SJSA1 (cell line): ENCODE measurements around the gene GGT5. TPM values are rescaled to one million over a fixed set of nuclear protein-coding genes. Genes with fewer than 3 reads are reported as not detected.

Experiments used
- DNase-seq, 2 experiments: peaks; one replicate each; pipeline ENCODE4 v3.0.0-alpha.2; 2015 to 2020; ENCODE audit warnings: low spot score in 2 of 2, low read depth in 1 of 2
- H3K27ac ChIP-seq: fragments of 250-450 bp; sonication (Bioruptor Pico); 2 replicates; pipeline ENCODE4 v1.5.1; 2020; ENCODE audit warnings: mild to moderate bottlenecking, moderate library complexity
- H3K27me3 ChIP-seq: fragments of 250-450 bp; sonication (Bioruptor Pico); replicated peaks from 2 replicates; pipeline ENCODE4 v1.5.1; 2020; ENCODE audit warnings: mild to moderate bottlenecking, moderate library complexity
- H3K36me3 ChIP-seq: fragments of 250-450 bp; sonication (Bioruptor Pico); 2 replicates; pipeline ENCODE4 v1.5.1; 2020; ENCODE audit warnings: mild to moderate bottlenecking
- H3K4me1 ChIP-seq: fragments of 250-450 bp; sonication (Bioruptor Pico); replicated peaks from 2 replicates; pipeline ENCODE4 v1.6.1; 2021; ENCODE audit warnings: mild to moderate bottlenecking
- H3K4me3 ChIP-seq: fragments of 250-450 bp; sonication (Bioruptor Pico); 2 replicates; pipeline ENCODE4 v1.5.1; 2020; ENCODE audit warnings: mild to moderate bottlenecking
- H3K9me3 ChIP-seq: fragments of 250-450 bp; sonication (Bioruptor Pico); replicated peaks from 2 replicates; pipeline ENCODE4 v1.5.1; 2020; ENCODE audit warnings: mild to moderate bottlenecking
- total RNA-seq: library from RNA; depleted of rRNA; stranded (reverse); fragments of >200 nt; shearing (Covaris generic); gene quantifications from 2 replicates; pipeline ENCODE4 v1.2.3, GENCODE V29; 2014; rRNA removed

GGT5 gene
- total RNA-seq, 1 experiment from 2014 or later = 0.66 TPM

DNA sequence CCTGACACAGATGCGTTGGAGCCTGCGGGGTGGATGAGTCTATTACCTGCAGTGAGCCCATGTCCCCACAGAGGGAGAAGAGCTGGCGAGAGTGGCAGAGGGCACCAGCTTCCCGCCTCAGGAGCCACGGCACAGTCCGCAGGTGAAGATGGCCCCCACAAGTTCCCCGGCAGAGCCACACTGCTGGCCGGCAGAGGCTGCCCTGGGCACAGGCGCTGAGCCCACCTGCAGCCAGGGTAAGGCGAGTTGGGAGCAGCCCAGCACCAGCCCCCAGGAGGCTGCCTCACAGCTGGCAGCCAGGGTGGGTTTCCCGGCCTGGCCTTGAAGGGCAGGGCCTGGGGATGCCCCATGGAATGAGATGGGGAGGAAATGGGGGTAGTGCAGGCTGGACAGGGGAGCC, 68.8 kb downstream of the GGT5 start:
- H3K27me3 ChIP-seq = no peaks in the 10 kb centered on the region
- peaks cover 72% of the 10 kb centered on the region for H3K36me3 ChIP-seq
- peaks cover 4% of the 10 kb centered on the region; the same call in 1 of the 2 replicates for H3K4me1 ChIP-seq
- no peak overlapping the region for H3K4me3 ChIP-seq
- no peak for DNase-seq
- no peak overlapping the region for H3K27ac ChIP-seq
- no peaks in the 10 kb centered on the region for H3K9me3 ChIP-seq

DNA sequence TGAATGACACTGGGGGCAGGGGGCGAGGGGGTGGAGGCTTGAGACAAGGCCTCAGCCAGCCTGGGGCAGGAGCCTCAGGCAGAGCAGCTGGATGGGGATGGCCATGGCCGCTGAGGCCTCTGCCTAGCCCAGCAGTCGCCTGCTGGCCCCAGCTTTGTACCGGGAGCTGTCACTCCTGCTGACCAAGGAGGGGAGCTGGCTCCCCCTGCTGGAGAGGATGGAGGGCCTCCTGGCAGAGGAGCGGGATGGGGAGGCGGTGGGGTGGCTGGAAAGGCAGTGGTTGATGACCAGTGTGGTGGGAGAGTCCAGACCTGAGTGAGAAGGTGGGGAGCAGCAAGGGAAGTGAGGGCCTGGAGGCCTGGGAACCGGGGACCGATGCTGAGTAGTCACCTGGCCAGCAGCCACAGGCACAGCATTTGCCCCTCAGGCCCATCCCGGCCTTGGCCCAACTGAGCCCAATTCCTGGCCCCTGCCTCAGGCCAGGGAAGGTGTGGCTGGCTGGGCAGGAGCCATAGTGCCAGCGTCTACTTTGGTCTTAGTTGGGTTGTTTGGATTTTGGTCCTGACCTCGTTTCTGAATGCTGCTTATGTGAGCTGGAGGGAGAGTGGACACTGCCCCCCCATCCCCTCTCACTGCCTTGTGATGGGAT, 69.6 kb downstream of the GGT5 start:
- DNase-seq = peak; percentile 64 to 89
- Histone ChIP-seq H3K36me3 (peaks cover 77% of the 10 kb centered on the region), H3K9me3 (no peaks in the 10 kb centered on the region), H3K4me3 (no peak overlapping the region), H3K27me3 (no peaks in the 10 kb centered on the region), H3K27ac (no peak overlapping the region), H3K4me1 (0 out of 2 replicates have a peak, but pooled peaks cover 4% of the 10 kb centered on the region)

DNA sequence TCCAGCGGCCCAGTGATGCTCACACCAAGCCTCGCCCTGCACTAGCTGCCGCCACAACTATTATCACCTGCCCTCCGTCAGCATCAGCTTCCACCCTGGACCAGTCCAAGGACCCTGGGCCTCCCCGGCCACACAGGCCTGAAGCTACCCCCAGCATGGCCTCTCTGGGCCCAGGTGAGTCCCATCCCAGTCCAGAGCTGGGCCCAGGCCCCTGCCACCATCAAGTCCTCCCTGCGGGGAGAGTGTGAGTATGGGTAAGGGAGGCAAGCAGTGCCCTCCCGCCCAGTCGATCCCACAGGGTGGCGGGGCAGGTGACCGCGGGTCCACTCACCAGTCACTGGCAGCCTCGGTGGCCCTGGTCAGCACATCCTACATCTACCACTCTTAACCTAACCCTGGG, 73.1 kb downstream of the GGT5 start:
- no peak overlapping the region for H3K27ac ChIP-seq
- H3K36me3 ChIP-seq = peaks cover 91% of the 10 kb centered on the region

DNA sequence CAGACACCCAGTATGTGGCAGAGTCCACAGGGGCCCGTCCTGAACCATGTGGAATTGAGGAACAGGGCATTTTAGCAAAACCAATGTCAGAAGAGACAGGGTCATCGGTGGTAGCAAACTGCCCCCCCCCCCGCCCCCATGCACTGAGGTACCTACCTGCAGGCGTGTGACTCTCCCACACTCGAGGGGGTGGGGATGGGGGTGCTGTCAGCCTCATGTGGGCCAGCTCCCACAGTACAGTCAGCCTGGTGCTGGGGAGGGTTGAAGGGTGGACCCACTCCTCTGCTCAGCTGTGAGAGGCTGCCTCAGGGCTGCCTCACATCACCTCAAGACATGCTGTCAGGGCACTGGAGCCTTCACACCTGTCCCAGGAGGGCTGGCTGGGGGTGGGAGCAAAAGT, 74.2 kb downstream of the GGT5 start:
- H3K4me1 ChIP-seq = no peaks in the 10 kb centered on the region
- no peaks in the 10 kb centered on the region for H3K27me3 ChIP-seq
- no peak overlapping the region for H3K4me3 ChIP-seq
- no peak overlapping the region for H3K27ac ChIP-seq
- H3K36me3 ChIP-seq = peaks cover 91% of the 10 kb centered on the region
- no peaks in the 10 kb centered on the region for H3K9me3 ChIP-seq
- no peak for DNase-seq

More for the DNA sequence above, 73.1 kb downstream of the GGT5 start:
- H3K27me3 ChIP-seq = no peaks in the 10 kb centered on the region
- H3K9me3 ChIP-seq = no peaks in the 10 kb centered on the region
- no peak for DNase-seq
- H3K4me3 ChIP-seq = no peak overlapping the region
- no peaks in the 10 kb centered on the region for H3K4me1 ChIP-seq

DNA sequence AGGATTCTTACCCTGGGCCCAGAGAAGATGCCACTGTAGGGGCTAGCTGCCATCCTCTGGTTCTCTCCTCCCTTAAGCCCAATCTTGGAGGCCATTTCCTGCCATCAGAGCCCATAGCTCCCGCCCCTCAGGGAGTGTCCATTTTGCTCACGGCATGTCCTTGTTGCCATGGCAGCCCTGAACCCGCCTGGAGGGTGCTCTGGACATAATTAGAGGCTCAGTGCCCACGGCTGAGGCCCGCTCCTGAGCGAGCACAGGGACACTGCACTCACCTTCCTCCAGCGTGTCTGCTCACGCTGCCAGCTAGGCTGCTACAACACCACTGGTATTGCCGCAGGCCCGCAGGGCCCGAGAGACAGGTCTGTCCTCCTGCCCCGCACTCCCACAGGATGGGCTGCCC, 74.7 kb downstream of the GGT5 start:
- Histone ChIP-seq H3K36me3 (peaks cover 91% of the 10 kb centered on the region), H3K27ac (no peak overlapping the region), H3K4me1 (no peaks in the 10 kb centered on the region), H3K27me3 (no peaks in the 10 kb centered on the region), H3K4me3 (no peak overlapping the region), H3K9me3 (no peaks in the 10 kb centered on the region)
- DNase-seq = no peak

Other genes with a start within 250 kb of the GGT5 start
- gene GSTT4, start 239.6 kb downstream of the GGT5 start, total RNA-seq = not detected in 2 replicates
- gene CABIN1, start 233.8 kb downstream of the GGT5 start, total RNA-seq = 30.1 and 35.1 TPM in 2 replicates
- gene SUSD2, start 63.6 kb downstream of the GGT5 start, total RNA-seq = 0.05 TPM in 1 of 2 replicates, not detected in the other
- gene SPECC1L, start 25.7 kb upstream of the GGT5 start, total RNA-seq = 34.0 and 42.4 TPM in 2 replicates
- 3.4 and 3.6 TPM in 2 replicates for gene ADORA2A, start 182.5 kb upstream of the GGT5 start, total RNA-seq